GM12874 (cell line): ENCODE measurements around the gene EEF1A2.

Source experiments
- TF ChIP-seq, protein P1 (sequence below): IDR thresholded peaks from 2 replicates; pipeline ENCODE4 v1.5.1; 2011; ENCODE audit warnings: low read depth, mild to moderate bottlenecking, control low read depth, low read length, moderate library complexity; ENCODE audit not compliant: insufficient read depth

Gene EEF1A2

DNA sequence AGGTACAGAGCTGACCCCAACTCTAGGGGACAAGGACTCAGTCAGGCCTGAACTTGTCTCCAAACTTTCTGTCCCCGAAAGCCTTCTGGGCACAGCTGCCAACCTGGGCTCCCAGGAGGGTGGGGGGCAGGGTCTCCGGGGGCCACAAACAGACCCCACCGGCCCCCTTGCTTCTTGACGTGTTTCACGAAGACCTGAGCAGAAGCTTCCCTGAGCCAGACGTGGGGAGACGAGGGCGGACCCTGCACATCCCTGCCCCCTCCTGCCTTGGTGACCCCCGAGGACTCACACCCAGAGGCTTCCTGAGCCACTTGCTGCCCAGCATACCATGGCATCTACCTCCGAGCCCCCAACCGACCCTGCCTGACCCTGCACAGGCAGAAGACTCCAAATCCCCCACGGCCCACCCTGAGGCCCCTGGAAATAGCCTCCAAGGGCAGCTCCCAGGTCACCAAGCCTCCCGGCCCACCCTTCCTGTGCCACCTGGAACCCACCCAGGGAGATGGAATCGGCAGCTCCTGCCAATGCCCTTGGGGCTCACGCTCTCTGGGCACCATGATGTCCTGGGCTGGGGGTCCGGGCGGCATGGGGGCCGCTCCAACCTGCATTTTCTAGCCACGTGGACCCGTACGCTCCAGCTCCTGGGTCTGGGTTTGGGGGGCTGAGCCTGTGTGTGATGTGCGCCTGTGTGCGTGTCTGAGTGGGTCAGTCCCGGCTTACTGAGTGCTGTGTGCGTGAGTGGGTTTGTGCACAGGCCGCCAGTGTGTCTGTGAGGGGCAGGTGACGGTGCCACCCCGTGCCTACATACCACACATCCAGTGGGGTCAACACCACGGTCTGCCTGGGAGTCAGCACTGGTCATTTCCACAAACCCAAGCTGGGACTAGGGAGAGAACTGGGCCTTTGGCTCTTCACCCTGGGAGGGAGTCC is 40.8 kb upstream of the EEF1A2 start:
- TF ChIP-seq, protein P1, sequence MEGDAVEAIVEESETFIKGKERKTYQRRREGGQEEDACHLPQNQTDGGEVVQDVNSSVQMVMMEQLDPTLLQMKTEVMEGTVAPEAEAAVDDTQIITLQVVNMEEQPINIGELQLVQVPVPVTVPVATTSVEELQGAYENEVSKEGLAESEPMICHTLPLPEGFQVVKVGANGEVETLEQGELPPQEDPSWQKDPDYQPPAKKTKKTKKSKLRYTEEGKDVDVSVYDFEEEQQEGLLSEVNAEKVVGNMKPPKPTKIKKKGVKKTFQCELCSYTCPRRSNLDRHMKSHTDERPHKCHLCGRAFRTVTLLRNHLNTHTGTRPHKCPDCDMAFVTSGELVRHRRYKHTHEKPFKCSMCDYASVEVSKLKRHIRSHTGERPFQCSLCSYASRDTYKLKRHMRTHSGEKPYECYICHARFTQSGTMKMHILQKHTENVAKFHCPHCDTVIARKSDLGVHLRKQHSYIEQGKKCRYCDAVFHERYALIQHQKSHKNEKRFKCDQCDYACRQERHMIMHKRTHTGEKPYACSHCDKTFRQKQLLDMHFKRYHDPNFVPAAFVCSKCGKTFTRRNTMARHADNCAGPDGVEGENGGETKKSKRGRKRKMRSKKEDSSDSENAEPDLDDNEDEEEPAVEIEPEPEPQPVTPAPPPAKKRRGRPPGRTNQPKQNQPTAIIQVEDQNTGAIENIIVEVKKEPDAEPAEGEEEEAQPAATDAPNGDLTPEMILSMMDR = no peak

DNA sequence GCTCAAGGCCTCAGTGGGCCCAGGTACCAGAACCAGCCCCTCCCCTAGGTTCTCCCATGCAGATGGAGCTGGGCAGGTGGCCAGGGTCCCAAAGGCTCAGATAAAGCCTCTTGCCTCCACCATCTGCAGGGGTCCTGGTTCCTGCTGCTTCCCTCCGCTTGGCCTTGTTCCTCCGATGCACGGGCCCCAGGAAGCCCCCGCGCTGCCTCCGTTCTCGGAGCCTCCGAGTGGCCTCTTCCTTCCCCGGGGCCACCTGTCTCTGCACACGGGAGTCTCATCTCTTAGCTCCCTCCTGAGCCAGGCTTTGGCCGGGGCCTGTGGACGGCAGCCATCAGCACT is 40.2 kb upstream of the EEF1A2 start:
- TF ChIP-seq, protein P1 = no peak

DNA sequence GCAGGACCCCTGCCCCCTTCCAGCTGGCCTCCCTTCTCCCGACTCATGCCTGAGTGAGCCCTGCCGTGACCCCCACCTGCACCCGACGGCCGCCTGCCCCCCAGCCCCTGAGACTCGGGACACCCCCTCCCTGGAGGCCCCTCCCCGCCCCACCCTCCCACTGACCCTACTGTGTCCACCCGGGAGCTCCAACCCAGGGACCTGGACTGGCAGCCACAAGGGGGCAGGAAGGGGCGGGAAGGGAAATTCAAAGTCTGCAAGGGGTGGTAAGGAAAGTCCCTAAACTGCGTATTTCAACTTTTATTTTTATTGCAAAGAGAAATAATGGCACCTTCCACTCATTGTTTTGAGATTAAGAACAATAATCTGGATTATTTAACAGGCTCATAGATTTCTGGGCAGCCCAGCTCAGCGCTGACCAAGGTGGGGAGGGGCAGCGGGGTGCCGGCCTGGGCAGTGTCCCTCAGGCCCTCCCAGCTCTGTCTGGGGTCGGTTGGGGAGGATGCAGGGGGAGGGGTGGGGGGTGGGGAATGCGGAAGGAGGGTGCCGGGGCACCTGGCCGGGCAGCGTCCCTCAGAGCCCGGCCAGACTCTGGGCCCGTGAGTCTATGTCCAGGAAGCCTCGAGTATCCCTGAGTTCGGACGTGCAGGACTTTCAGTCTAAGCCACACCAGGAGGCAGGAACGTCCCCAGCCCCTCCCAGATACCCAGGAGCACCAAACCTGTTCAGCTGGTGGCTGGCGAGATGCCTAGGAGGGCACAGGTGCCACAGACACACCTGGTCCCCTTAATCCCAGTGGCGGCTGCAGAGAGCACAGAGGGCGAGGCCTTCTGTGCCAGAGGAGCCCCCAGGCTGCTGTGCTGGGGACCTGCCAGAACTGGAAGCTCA is 39.6 kb upstream of the EEF1A2 start:
- TF ChIP-seq, protein P1 = no peak

DNA sequence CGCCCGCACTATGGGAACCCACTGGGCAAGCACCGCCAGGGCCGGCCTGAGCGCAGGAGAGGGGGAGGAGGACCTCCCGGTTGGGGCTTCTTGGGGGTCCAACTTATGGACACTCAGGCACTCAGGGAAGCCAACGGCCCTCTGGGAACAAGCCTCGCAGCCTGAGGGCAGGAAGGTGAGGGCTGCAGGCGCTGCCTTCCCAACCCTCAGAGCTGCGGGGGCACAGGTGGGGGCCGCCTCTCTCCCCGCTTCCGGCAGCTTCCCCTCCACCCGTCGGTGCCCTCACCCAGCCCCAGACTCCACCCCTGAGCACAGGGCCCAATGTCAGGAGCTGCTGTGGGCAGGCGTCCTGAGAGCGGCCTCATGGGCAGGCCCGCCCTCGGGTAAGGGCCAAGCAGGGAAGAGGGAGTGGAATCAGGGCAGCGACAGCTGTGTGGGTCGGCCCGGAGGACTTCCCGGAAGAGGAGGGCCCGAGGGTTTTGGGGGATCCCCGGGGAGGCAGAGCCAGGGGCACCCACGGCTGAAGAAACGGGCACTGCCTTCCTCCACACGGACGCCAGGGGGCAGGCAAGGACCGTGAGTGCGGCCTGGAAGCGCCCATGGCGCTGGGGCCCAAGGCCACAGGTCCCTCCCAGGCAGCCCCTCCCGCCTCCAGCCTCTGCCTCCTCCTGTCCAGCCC is 38.8 kb upstream of the EEF1A2 start:
- TF ChIP-seq, protein P1 = peak; percentile 98

DNA sequence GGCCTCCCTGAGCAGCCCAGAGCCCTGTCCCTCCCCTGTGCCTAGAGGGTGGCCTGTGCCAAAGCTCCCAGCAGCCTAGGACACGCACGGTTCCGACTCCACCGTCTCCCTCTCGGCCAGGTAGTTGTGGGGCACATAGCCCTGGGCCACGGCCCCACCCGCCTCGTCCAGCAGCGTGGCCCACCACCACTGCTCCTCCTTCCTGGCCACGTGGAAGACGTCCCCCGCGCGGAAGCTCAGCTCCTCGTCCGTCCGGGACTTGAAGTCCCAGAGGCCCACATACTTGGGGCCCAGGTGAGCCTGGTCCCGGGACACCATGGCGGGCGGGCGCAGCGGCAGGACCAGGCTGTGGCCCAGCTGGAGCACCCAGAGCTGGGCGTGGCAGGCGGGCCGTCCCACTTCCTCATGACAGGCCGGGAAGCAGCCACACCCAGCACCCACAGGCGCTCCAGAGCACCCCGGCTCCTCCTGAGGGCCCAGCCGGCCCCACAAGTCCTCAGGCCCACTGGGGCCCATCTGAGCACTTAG is 38.2 kb upstream of the EEF1A2 start, which contains the start of gene PTK6:
Gene PTK6, minus strand, starts transcription at position 380 of the 528 bp plus-strand sequence. Its CDS starts 62 bp downstream, at position 318.
- TF ChIP-seq, protein P1 = no peak

DNA sequence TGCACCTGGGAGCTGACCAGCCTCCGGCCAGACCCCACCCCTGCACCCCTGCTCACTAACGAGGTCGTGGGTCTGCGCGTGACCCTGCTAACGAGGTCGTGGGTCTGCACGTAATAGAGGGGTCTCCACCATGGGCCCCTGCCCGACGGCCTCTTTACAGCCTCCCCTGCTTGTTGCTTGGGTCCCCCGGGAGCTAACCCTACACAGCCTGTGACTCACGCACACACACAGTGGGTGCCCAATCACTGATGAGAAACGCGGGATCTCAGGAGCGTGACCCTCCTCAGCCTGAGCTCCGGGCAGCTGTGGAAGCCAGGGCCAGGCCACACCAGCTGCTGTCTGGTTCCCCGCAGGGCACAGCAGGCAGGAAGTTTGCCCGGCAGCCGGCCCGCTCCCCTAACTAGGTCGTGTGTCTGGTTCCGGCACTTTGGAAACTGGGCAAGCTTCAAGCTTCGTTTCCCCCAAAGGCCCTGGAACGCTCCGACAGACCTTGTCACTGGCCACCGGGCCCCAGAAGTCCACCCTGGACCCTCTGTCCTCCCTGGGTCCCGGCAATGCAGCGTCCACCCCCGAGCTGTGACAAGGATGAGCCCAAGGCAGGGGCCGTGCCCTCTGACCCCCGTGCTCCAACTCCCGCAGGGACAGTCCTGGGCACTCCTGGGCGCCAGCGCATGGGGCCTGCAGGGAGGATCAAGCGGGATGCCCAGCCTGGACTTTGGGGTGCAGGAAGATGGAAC is 37.5 kb upstream of the EEF1A2 start:
- TF ChIP-seq, protein P1 = no peak
